Islet of Langerhans (tissue), 1 donor: Measurements from ENCODE around the gene BASP1.
"Not testable (repeated sequence)": the region's sequence is repeated elsewhere in the genome, so short reads cannot be mapped to it uniquely, and the experiment has no call there.

Experiments used
- FAIRE-seq: peaks from one replicate; lab custom pipeline; 2011; peaks lifted over from hg19 to GRCh38; lab: Jason Lieb, UNC

BASP1 gene

DNA sequence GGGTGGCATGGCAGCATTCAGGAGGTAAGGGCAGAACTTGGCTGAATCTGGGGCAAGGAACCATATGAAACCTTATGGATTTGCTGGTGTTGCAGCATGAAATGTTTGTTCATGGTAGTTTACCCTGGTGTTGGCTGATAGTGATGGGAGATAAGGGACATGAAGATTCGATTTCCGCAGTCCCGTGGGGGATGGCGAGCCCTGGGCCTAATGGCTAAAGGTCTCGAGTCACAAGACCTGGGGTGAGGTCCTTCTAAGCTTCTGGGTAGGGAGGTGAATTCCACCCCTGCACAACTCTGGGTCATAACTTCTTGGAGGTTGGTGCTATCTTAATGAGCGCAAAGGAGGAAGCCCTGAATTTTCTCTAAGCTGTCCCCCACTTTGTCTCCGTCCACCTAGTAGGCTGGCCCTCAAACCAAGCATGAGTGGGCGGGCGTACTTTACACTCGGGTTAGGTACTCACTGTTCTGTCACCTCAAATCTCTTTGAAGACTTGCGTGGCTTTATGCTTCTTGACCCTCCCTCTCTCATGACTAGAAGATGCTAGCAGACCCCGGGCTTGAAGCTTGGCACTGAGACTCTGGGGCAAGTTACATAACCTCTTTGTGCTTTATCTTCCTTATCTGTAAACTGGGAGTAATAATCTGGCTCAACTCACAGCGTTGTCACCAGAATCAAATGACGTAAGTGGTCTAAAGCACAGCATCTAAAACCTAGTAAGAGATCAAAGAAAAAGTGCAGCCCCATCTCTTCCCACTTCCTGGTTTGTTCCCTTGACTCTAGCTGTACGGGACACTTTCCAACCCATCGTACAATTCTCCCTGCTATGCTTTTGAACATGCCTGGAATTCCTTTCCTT is 72.5 kb downstream of the BASP1 start:
- FAIRE-seq = no peak

DNA sequence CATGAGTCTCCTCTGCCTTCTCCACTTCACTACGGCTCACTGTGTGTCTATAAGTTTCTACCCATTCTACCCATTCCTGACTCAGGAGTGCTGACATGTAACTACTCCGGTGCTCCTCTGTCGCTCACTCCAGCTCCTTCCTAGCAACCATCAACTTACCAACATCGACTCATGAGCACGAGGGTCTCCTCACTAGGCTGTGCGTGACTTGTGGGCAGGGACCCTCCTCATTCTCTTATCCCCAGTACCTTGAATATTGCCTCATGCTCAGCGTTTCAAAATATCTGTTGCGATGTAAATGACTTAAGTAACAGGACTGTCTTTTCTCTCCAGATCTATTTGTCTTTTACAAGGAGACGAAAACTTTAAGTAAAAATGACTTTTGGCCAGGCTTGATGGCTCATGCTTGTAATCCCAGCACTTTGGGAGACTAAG is 73.1 kb downstream of the BASP1 start:
- no peak for FAIRE-seq

DNA sequence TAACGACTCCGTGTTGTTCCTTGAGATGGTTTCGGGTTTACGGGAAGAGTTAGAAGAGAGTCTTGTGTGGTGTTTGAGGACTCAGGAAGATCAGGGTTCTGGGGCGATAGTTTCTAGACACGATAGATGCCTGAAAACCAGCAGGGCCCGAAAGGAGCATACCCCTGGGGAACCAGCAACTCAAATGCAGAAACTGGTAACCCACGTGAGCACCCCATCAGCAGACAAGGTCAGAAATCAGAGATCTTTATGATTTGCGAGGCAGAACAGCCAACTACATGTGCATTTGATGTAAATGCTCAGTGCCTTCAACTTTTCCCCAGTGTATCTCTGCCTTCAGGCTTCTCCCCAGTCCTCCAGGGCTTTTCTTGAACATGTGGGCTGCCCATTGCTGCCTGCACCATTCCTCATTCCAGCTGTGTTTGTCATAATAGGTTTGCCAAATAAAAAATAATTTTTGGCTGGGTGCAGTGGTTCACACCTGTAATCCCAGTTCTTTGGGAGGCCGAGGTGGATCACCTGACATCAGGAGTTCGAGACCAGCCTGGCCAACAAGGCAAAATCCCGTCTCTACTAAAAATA is 75.1 kb downstream of the BASP1 start:
- FAIRE-seq = no peak

DNA sequence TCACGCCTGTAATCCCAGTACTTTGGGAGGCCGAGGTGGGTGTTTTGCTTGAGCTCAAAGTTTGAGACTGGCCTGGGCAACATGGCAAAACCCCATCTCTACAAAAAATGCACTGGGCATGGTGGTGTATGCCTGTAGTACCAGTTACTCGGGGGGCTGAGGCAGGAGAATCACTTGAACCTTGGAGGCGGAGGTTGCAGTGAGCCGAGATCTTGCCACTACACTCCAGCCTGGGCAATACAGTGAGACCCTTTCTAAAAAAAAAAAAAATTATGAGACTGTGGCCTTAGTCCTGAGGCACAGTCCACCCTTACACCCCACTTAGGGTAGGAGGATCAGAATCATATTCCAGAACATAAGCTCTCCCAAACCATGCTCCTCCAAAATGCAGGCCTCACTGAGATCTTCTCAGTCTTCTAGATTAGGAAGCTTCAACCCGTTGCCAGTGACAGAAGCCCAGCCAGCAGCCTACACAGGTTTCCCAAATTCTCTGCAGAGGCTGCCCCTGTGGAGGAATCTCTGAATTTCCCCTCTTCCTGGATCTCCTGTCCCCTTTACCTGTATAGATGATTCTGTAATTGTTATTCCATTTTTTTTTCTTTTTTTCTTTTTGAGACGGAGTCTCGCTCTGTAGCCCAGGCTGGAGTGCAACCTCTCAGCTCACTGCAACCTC is 77.3 kb downstream of the BASP1 start:
- FAIRE-seq = no peak

DNA sequence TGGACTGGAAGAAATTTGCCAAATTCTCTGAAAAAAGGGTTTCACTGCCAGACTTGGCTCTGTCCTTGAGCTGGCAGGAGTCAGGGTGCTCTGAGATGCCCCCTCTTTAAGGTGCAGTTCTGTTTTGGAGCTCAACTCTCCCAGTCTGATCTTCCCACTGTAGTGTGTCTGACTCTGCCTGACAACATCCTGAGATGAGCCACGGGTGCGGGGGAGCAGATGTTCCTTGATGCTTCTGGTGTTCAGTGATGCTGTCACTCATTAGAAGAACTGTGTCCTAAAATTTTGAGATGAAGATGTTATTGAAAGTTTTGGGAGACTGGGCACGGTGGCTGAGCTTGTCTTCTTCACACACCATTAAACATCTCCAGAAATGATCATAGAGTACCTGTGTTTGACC is 78.2 kb downstream of the BASP1 start:
- no peak for FAIRE-seq

DNA sequence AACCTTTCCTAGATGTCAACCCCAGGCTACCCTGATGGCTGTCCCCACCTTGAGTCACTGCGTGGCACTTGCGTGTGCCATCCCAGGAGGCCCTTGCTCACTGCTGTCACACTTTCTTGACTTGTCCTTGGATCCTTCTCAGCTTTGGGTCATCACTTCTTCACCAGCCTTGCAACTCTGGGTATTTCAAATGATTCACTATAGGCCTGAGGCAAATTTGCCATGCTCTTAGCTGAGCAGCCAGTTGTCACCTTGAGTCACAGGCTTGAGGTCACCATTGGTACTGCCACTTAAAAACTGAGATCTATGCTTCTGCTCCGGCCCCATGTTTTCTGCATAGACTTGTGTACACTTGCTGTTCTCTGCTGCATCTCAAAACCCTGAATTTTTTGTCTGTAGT is 84.7 kb downstream of the BASP1 start:
- FAIRE-seq = no peak

DNA sequence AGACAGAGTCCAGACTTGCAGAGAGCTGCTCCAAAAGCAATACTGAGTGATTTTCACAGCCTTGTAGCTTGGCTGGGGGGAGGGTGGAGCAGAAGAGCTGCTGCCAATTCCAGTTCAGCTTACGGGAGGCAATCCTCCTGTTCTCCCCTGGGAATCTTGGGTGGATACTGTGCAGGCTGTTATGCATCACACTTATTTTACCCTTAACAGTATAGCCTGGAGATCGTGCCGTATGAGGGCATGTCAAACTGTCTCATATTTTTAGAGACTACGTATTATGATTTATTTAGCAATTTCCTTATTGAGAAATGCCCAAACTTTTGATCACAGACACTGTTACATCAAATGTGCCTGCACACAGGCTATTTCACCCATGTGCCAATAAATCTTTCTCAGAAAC is 85.2 kb downstream of the BASP1 start:
- FAIRE-seq = no peak

DNA sequence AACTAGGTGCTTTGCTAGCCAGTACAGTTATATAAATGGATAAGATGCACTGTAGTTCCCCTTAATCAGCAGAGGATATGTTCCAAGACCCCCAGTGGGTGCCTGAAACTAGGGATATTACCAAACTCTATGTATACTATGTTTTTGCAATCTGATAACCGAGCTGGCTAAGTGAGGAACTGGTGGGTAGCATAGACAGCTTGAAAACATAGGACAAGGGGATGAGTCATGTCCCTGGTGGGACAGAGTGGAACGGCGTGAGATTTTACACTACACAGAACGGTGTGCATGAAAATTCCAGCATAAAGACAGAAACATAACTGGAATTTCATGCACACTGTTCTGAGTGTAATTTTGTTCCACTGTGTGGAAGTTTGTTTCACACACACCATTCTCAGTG is 86.9 kb downstream of the BASP1 start:
- FAIRE-seq = no peak

DNA sequence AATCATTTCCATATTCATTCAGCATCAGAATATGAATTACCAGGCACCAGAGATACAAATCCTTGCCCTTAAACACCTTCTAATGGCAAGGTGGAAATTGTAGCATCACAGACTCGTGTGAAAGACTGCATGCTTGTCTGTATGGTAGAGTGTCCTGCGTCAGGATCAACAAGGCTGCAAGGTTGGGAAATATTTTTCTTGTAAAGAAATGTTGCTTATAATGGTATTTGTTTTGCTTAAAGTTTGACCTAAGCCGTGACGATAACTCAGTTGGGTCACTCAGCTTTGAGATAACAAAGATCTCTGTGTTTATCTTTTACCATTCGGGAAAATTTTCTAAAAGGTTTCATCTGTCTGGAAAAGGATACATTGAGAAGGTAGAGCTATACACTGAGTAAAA is 87.6 kb downstream of the BASP1 start:
- no peak for FAIRE-seq

DNA sequence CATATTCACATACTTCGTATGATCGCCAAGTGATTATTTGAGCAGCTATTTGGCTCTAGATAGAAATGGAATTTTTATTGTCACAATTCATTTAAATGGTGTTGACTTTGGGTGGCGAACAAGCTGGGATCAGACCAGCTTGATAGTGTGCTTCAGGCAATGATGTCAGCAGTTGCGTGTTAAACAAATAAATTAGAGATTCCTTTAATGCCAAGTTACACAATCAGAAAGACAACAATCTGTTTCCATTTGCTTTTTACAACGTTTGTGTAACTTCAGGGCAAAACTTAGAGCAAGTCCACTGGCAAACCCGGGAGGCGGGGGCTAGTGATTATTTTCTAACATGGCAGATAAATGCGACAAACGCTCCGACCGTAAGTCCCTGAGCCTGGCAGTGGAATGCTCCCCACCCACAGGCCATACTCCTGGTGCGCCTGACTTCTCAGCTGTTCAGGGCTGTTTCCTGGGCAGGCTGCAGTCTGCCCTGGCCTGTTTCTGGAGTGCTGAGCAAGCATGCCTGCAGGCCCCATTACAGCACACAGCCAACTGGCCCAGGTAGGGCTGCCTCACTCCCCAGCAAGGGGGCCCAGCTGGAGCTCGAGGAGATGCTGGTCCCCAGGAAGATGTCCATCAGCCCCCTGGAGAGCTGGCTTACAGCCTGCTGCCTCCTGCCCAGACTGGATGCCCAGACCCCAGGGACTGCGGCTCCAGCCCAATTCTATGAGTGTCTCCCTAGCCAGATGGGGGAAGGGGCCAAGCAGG is 88.7 kb downstream of the BASP1 start:
- FAIRE-seq = no peak

DNA sequence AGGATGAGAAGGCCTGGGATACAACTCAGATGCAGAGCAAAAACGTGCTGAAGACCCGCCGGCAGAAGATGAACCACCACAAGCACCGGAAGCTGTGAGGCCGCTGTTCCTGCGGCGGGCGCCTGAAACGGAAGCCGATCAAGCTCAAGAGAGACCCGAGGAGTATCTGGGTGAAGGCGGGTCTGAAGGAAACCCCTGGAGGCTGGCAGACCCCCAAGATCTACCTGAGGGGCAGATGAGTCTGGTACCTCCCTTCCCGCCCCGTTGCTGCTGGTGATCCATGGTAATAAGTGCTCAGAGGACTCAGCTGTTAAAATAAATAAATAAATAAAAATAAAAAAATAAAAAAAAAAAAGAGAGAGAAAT is 89.3 kb downstream of the BASP1 start:
- no peak for FAIRE-seq

DNA sequence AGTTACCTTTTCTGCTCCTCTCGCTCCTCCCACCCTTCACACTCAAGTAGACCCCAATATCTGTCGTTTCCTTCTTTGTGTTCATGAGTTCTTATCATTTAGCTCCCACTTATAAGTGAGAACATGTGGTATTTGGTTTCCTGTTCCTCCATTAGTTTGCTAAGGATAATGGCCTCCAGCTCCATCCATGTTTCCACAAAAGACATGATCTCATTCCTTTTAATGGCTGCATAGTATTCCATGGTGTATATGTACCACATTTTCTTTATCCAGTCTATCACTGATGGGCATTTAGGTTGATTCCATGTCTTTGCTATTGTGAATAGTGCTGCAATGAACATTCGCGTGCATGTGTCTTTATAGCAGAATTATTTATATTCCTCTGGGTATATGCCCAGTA is 90.0 kb downstream of the BASP1 start:
- not testable (repeated sequence) for FAIRE-seq

DNA sequence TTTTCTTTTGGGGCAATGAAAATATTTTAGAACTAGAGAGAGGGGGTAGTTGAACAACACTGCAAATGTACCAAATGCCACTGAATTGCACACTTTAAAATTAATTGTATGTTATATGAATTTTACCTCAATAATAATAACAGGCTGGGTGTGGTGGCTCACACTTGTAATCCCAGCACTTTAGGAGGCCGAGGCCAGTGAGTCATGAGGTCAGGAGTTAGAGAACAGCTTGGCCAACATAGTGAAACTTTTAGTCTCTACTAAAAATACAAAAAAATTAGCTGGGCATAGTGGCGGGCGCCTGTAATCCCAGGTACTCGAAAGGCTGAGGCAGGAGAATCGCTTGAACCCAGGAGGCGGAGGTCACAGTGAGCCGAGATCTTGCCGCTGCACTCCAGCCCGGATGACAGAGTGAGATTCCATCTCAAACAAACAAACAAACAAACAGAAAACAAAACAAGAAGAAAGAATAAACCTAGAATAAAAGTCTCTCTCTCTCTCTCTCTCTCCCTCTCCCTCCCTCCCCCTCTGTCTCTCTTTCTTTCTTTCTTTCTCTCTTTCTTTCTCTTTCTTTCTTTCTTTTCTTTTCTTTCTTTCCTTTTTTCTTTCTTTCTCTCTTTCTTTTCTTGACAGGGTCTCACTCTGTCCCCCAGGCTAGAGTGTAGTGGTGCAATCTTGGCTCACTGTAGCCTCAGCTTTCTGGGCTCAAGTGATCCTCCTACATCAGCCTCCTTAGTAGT is 91.1 kb downstream of the BASP1 start:
- no peak for FAIRE-seq

DNA sequence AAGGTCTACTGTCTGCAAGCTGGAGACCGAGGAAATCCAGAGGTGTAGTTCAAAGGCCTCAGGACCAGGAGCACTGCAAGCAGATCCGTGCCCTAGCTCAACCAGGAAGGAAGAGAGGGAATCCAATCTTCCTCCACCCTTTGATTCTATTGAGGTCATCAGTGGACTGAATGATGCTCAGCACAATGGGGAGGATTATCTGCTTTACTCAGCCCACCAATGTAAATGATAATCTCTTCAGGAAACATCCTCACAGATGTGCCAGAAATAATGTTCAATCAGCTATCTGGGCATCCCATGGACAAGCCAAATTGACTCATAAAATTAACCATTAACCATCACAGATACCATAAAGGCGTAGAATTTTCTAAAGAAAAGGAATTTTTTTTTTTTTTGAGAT is 92.0 kb downstream of the BASP1 start:
- FAIRE-seq = no peak

DNA sequence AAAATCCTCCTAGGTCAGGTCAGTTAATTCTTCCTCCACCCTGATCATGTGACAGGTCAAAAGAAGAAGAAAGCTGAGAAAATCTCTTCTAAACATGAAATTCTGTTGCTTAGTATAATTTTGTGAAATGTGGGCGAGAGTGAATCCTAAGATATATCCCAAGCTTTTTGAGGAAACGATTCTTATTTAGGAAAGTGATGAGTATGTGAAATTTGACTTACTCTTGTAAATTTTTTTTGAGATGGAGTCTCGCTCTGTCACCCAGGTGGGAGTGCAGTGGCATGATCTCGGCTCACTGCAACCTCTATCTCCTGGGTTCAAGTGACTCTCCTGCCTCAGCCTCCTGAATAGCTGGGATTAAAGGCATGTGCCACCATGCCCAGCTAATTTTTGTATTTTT is 93.1 kb downstream of the BASP1 start:
- FAIRE-seq = not testable (repeated sequence)

DNA sequence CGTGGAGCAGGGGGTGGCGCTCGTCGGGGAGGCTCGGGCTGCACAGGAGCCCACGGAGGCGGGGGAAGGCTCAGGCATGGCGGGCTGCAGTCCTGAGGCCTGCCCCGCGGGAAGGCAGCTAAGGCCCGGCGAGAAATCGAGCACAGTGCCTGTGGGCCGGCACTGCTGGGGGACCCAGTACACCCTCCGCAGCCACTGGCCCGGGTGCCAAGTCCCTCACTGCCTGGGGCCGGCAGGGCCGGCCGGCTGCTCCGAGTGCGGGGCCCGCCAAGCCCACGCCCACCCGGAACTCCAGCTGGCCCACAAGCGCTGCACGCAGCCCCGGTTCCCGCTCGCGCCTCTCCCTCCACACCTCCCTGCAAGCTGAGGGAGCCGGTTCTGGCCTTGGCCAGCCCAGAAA is 94.4 kb downstream of the BASP1 start:
- not testable (repeated sequence) for FAIRE-seq

DNA sequence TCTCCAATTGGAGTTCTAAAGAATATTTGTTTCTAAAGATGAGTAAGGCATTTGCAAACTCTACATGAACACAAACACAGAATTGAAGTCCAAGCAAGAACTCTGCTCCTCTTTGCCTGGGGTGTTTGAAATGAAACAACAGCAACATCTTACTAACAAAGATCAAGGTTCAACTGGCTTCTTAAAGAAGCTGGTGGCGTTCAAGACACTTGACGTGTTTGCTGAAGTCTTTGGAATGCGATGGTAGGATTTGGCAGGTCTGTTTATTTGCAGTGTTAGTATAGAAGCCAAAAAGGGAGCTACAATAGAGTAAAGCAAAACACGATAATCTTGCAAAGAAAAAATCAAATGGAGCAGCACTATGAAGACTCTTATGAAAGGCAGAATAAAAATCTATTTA is 94.9 kb downstream of the BASP1 start:
- no peak for FAIRE-seq

DNA sequence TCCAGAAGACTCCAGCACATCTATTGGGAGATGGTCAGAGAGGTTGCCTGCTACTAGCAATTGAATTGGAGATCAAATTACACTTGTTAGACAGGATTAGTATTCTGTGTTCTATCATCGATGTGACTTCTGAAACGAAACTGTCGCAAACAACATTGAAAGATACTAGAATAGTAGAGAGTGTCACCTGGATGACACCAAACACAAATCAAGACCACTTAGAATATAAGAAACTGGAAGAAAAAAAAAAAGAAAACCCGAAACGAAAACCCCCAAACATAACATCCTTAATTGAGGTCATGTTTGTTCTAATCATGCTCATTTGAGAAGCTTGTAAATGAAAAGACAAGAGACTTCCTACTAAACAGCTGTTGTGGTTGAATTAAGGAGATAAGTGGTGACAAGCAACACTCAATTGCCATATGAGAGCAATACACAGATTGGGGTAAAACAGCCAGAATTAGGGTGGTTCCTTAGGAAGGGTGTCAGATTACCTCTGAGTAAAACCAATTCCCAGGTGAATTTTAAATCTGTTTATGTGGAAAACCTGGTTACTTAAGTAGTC is 97.6 kb downstream of the BASP1 start:
- no peak for FAIRE-seq

DNA sequence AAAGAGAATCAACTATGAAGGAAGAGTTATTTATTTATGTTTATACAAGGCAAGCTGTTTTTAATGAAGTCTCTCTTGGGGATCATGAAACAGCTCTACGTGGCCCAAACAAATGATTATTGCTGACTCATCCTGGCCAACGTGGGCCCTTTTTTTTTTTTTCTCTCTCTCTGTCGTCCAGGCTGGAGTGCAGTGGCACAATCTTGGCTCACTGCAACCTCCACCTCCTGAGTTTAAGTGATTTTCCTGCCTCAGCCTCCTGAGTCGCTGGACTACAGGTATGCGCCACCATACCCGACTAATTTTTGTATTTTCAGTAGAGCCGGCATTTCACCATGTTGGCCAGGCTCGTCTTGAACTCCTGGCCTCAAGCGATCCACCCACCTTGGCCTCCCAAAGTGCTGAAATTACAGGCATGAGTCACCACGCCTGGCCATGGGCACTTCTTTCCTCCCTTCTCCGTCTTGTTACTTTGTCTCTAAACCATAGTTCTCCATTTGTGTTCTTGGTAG is 98.3 kb downstream of the BASP1 start:
- FAIRE-seq = no peak

DNA sequence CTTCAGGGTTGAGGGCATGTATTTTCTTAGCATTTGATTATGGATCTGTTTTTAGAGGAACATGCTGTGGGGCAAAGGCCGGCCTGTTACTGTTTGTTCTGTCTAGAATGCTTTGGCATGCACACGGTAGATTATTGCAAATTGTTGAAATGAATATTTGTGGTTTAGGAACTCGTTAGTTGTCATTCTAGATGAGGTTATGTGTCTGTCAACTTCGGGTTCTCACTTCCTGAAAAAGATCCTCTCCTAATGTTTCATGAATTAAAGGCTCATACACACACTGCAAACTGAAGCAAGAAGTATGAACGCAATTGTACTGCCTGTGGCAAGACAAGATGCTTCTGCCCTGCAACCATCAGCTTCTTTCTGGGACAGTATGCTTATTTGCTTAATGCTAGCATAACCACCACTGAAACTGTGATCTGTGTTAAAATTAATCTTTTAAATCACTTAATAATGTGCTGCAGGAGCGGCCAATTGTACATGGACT is 99.6 kb downstream of the BASP1 start:
- FAIRE-seq = no peak

DNA sequence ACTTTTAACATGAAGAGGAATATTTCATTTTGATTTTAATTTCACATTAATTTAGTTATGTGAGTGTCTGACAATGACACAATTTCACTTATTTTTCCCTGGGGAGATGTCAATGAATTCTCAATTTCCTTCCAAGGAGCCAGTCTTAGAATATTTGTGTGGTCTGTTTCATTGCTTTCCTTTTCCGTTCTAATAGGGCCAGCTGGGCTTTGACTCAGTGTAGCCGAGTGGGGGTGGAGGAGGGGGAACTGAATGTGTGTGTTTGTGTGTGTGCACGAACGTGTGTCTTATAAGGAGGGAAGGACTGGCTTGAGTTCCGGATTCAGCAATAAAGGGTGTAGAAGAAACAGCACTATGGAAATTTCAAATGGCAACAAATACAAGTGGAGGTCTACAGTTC is 100.0 kb downstream of the BASP1 start:
- no peak for FAIRE-seq
